ENCODE measurements around the gene GPR25.

Gene GPR25, protein sequence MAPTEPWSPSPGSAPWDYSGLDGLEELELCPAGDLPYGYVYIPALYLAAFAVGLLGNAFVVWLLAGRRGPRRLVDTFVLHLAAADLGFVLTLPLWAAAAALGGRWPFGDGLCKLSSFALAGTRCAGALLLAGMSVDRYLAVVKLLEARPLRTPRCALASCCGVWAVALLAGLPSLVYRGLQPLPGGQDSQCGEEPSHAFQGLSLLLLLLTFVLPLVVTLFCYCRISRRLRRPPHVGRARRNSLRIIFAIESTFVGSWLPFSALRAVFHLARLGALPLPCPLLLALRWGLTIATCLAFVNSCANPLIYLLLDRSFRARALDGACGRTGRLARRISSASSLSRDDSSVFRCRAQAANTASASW

DNA sequence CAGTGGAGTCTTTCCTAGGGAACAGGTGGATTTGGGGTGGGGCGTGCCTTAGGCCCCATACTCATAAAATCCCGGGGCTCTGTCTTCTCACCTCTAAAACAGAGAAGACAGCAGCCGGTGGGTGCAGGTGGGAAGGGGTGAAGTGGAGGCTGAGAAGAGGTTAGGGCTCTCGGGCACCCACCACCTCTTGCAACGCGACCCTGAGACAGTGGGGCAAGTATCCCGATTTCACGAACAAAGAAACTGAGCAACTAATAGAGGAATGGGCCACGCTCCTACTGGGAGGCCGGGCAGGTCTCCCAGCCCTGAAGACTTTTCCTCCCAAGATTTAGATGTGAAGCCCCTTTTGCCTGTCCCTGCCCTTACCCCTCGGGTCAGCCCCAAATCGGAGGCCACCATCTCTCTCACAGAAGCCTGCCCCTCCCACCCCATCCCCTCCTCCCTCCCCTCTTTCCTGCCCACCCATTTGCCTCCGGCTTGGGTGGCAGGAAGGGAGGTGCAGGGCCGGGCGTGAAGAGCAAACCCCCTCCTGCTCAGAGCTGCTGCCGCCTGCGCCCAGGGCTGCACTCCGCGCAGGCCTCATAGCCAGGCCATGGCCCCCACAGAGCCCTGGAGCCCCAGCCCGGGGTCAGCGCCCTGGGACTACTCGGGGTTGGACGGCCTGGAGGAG, at the start of gene GPR25:
Gene GPR25 (plus strand): TSS at position 536 of the 670 bp plus-strand sequence. CDS start 57 bp downstream, at position 593.
- Histone ChIP-seq H3K36me3 (no peaks in the 10 kb centered on the region), H3K9me3 (replicated peaks in 1 of 11) (no peaks in the 10 kb centered on the region), H4K20me1 (no peaks in the 10 kb centered on the region; a peak in 1 of 22 replicates), H3K4me1 (peaks cover 27 to 67% (median 61%) of the 10 kb centered on the region in 10 experiments), H3K4me3 (peak within 1 kb of the TSS in 7 of 10 experiments; percentile 5 to 40 (median 22); a peak in 10 of 20 replicates), H3K27me3 (peaks cover 10 to 24% (median 16%) of the 10 kb centered on the region in 11 experiments; a peak in 21 of 22 replicates), H3K9ac (peak within 1 kb of the TSS; percentile 2 to 68 (median 57); a peak in 17 of 22 replicates), H3K27ac (peak within 1 kb of the TSS in 8 of 11 experiments; percentile 22 to 71 (median 58); a peak in 12 of 22 replicates), H3K4me2 (peak within 1 kb of the TSS; percentile 78 to 94 (median 89))
- no peak for TF ChIP-seq Cebpa-rat (IDR thresholded peaks at IDR 0.05)

DNA sequence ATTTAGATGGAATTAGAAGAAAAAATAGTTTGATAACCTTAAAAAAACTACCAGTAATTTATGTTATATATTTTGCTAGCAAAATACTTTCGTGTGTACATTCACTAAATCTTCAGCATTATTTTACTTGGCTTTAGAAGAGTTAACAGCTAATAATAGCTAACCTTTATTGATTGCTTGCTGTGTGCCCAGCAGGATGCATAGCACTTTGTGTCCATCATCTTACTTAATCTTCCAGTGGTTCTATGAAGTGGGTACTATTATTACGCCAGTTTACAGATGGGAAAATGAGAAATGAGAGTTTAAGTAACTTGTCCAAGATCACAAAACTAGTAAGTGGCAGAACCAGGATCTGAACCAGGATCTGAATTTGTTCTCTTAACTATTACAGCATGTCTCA, 41.7 kb upstream of the GPR25 start:
- no peak for TF ChIP-seq Cebpa-rat (IDR thresholded peaks at IDR 0.05)
- peaks cover 0 to 18% (median 0%) of the 10 kb centered on the region in 11 experiments; a peak in 3 of 22 replicates for H4K20me1 ChIP-seq
- H3K4me2 ChIP-seq = no peak overlapping the region
- no peak overlapping the region for H3K9ac ChIP-seq
- peaks cover under 1 to 4% (median 2%) of the 10 kb centered on the region in 11 experiments; a peak in 20 of 22 replicates for H3K9me3 ChIP-seq (replicated peaks in 1 of 11)
- H3K27ac ChIP-seq = no peak overlapping the region
- no peak overlapping the region for H3K4me3 ChIP-seq
- H3K36me3 ChIP-seq = peaks cover 3 to 39% (median 15%) of the 10 kb centered on the region in 11 experiments; a peak in 20 of 22 replicates
- peaks cover 0 to 28% (median 20%) of the 10 kb centered on the region in 10 experiments; a peak in 15 of 20 replicates for H3K4me1 ChIP-seq
- H3K27me3 ChIP-seq = no peaks in the 10 kb centered on the region

DNA sequence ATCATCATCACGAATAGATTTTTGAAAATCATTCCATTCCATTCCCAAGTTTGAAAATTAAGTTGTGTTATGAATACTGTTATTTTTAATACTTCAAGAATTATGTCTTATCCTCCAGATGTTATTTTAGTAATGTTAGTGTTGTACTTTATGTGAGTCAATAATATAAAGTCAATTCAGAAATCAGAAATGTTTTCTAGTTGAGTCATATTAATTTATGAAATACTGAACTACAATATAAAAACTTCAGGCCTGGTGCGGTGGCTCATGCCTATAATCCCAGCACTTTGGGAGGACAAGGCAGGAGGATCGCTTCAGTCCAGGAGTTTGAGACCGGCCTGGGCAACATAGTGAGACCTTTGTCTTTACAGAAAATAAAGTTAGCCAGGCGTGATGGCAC, 38.4 kb upstream of the GPR25 start:
- TF ChIP-seq Cebpa-rat (IDR thresholded peaks at IDR 0.05) = no peak
- Histone ChIP-seq H3K9me3 (replicated peaks in 1 of 11) (peaks cover 8 to 15% (median 13%) of the 10 kb centered on the region in 11 experiments), H3K36me3 (peaks cover 10 to 58% (median 24%) of the 10 kb centered on the region in 11 experiments; a peak in 20 of 22 replicates), H3K9ac (no peak overlapping the region), H3K4me3 (no peak overlapping the region), H3K27me3 (no peaks in the 10 kb centered on the region), H4K20me1 (peaks cover 0 to 37% (median 0%) of the 10 kb centered on the region in 11 experiments; a peak in 3 of 22 replicates), H3K27ac (no peak overlapping the region), H3K4me1 (peaks cover 0 to 7% (median 0%) of the 10 kb centered on the region in 10 experiments; a peak in 3 of 20 replicates), H3K4me2 (no peak overlapping the region)

DNA sequence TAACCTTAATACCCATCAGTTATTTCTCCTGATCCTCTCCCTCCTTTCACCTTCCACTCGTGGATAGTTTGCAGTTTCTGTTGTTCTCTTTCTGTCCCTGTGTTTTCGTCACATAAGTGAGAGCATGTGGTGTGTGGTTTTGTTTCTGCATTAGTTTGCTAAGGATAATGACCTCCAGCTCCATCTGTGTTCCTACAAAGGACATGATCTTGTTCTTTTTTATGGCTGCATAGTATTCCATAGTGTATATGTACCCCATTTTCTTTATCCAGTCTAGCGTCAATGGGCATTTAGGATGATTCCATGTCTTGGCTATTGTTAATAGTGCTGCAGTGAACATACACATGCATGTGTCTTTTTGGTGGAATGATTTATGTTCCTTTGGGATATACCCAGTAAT, 36.6 kb upstream of the GPR25 start:
- Histone ChIP-seq H3K4me3 (no peak overlapping the region), H3K27me3 (no peaks in the 10 kb centered on the region), H3K4me1 (no peaks in the 10 kb centered on the region; a peak in 1 of 20 replicates), H3K9ac (no peak overlapping the region), H3K36me3 (peaks cover 10 to 71% (median 26%) of the 10 kb centered on the region in 11 experiments; a peak in 20 of 22 replicates), H3K4me2 (no peak overlapping the region), H3K27ac (no peak overlapping the region), H3K9me3 (replicated peaks in 1 of 11) (peaks cover 8 to 15% (median 13%) of the 10 kb centered on the region in 11 experiments), H4K20me1 (peaks cover 0 to 31% (median 0%) of the 10 kb centered on the region in 11 experiments; a peak in 3 of 22 replicates)
- TF ChIP-seq Cebpa-rat (IDR thresholded peaks at IDR 0.05) = no peak

DNA sequence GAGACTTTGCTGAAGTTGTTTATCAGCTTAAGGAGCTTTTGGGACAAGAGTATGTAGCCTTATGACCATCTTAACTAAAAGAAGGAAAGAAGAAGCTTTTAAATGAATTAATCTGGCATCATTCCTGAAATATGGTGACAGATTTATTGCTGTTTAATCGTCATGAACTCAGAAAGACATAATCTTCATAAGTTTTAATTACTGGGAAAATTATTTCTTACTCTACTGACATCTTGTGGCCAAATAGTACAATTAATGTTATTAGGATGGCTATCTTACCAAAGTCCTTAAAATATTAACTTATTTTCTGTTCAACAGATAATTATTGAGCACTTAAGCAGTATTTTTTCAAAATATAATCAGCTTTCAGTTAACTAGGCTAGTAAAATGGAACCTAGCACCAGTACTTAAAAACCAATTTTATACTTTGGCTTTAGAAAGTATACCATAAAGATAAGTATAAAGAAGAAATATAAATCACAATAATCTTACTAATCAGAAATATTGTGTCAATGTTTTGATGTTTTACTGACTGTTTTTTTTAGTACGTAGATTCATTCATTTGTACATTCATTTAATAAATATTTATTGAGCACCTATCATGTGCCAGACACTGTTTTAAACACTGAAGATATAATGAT, 34.7 kb upstream of the GPR25 start:
- H3K4me2 ChIP-seq = no peak overlapping the region
- no peak overlapping the region for H3K4me3 ChIP-seq
- H3K27me3 ChIP-seq = no peaks in the 10 kb centered on the region
- peaks cover 8 to 15% (median 13%) of the 10 kb centered on the region in 11 experiments for H3K9me3 ChIP-seq (replicated peaks in 1 of 11)
- H3K36me3 ChIP-seq = peaks cover 13 to 77% (median 26%) of the 10 kb centered on the region in 11 experiments
- H3K9ac ChIP-seq = no peak overlapping the region
- no peak overlapping the region for H3K27ac ChIP-seq
- H3K4me1 ChIP-seq = no peaks in the 10 kb centered on the region
- H4K20me1 ChIP-seq = peaks cover 0 to 29% (median 0%) of the 10 kb centered on the region in 11 experiments; a peak in 3 of 22 replicates
- TF ChIP-seq Cebpa-rat (IDR thresholded peaks at IDR 0.05) = no peak

DNA sequence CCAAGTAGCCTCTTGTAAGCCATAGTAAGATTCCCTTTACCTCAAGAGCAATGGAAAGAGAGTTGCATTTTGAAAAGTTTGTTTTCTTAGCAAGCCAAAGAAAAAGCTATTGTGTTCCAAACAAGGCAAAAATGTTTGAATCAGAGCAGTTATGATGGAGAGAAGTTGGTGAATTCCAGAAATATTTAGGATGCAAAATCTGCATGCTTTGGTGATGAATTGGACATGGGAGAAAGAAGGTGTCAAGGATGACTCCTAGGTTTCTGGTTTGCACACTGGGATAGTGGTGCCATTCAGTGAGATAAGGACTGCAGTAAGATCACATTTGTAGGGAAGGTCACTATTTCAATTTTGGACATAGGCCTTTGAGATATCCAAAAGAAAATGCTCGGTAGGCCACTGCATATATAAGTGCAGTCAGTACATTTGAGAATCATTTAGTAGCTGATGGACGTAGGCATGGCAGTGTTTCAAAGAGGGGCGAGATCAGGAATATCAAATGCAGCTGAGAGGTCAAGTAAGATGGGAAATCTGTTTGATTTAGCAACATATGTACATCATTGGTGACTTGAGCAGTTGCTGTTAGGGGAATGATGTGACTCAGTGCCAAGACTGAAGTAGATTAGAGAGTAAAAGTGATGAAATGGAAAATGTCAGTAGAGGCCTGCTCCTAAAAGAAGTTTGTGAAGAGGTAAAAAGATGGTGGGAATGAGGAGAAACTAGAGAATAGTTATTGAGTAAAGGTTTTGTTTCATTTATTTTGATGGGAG, 33.9 kb upstream of the GPR25 start:
- Histone ChIP-seq H4K20me1 (peaks cover 0 to 29% (median 0%) of the 10 kb centered on the region in 11 experiments; a peak in 3 of 22 replicates), H3K27me3 (no peaks in the 10 kb centered on the region), H3K4me2 (no peak overlapping the region), H3K27ac (no peak overlapping the region), H3K4me1 (no peaks in the 10 kb centered on the region), H3K36me3 (peaks cover 13 to 79% (median 24%) of the 10 kb centered on the region in 11 experiments), H3K9me3 (replicated peaks in 1 of 11) (peaks cover 8 to 15% (median 13%) of the 10 kb centered on the region in 11 experiments), H3K9ac (no peak overlapping the region; a peak in 1 of 22 replicates), H3K4me3 (no peak overlapping the region)
- TF ChIP-seq Cebpa-rat (IDR thresholded peaks at IDR 0.05) = no peak

DNA sequence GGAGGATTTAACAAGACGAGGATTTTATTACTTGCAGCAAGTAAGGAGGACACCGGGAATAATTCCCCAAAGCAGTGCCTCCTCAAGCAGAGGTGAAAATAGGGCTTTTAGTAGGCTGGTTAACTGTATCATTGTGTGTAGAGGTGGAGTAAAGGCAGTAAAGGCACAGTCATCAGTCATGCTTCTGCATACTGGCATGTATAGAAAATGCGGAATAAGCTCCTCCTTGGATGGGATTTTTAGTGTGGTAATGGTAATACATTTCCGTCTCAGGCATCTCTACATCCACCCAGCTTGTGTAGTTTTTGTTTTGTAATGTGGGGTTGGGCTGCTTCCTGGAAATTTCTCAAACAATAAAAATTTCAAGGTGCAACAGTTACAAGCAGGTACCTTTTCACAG, 27.4 kb upstream of the GPR25 start:
- Histone ChIP-seq H4K20me1 (no peaks in the 10 kb centered on the region), H3K9me3 (replicated peaks in 1 of 11) (no peaks in the 10 kb centered on the region), H3K27me3 (no peaks in the 10 kb centered on the region), H3K4me1 (no peaks in the 10 kb centered on the region), H3K9ac (no peak overlapping the region), H3K4me3 (no peak overlapping the region), H3K27ac (no peak overlapping the region), H3K4me2 (no peak overlapping the region), H3K36me3 (peaks cover 25 to 93% (median 53%) of the 10 kb centered on the region in 11 experiments)
- no peak for TF ChIP-seq Cebpa-rat (IDR thresholded peaks at IDR 0.05)

DNA sequence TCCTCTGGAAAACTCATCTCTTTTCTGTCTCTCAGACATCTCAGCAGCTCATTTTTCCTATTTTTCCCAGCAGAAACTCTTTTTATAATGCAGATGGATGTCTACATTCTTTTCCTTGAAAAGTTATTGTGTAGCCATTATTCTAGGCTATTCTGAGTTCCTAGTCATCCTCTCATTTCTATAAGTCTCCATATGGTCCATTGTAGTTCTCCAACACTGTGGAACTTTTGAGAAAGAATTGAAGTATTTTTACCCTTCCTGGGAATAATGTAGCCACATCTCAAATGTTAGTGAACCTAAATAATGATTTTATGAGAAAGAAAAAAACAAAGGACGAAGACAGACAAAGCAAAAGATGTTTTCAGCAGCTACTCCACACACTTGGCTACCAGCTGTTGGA, 26.4 kb upstream of the GPR25 start:
- no peaks in the 10 kb centered on the region for H3K27me3 ChIP-seq
- H3K36me3 ChIP-seq = peaks cover 34 to 97% (median 64%) of the 10 kb centered on the region in 11 experiments
- H3K4me1 ChIP-seq = no peaks in the 10 kb centered on the region
- no peak overlapping the region for H3K4me2 ChIP-seq
- no peak overlapping the region for H3K9ac ChIP-seq
- H4K20me1 ChIP-seq = no peaks in the 10 kb centered on the region
- H3K27ac ChIP-seq = no peak overlapping the region
- TF ChIP-seq Cebpa-rat (IDR thresholded peaks at IDR 0.05) = no peak
- H3K4me3 ChIP-seq = no peak overlapping the region
- H3K9me3 ChIP-seq (replicated peaks in 1 of 11) = no peaks in the 10 kb centered on the region
